Globus pallidus (tissue), 1 donor: ENCODE data around the gene GANAB.
A peak's percentile ranks its signal among the peaks of the same experiment; 100 is the strongest.
"Not testable (repeated sequence)": the region's sequence is repeated elsewhere in the genome, so short reads cannot be mapped to it uniquely, and the experiment has no call there.

Experiments used
- DNase-seq: peaks from one replicate; pipeline ENCODE4 v3.0.0-alpha.2; 2015; ENCODE audit warnings: low spot score

The GANAB gene

GRCh38 chr11:62621027-62621566, 25.3 kb downstream of the GANAB start:
- DNase-seq: no peak

- not testable (repeated sequence) for DNase-seq
Measured at GRCh38 chr11:62616957-62617356, 29.5 kb downstream of the GANAB start.

DNA sequence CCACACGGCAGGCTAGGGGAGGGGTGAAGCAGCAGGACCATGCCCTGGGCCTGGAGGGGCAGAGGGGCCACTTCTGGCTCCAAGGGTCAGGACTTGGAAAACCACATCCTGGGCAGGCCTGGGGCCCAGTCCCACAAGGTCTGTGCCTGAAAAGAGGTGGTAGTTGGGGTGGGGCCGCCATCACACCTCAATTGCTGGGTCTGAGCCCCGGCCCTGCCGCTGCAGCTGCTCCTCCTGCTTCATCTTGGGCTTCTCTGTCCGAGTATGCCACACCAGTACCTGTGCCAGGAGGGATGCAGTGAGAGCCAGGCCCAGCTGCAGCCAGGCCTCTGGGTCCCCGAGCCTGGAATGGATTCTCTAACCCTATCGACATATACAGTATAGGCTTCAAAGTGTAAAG, 30.9 kb downstream of the GANAB start:
- no peak for DNase-seq

GRCh38 chr11:62614275-62614674, 32.1 kb downstream of the GANAB start:
- no peak for DNase-seq

- no peak for DNase-seq
Measured at GRCh38 chr11:62613291-62613778, 33.1 kb downstream of the GANAB start.

DNA sequence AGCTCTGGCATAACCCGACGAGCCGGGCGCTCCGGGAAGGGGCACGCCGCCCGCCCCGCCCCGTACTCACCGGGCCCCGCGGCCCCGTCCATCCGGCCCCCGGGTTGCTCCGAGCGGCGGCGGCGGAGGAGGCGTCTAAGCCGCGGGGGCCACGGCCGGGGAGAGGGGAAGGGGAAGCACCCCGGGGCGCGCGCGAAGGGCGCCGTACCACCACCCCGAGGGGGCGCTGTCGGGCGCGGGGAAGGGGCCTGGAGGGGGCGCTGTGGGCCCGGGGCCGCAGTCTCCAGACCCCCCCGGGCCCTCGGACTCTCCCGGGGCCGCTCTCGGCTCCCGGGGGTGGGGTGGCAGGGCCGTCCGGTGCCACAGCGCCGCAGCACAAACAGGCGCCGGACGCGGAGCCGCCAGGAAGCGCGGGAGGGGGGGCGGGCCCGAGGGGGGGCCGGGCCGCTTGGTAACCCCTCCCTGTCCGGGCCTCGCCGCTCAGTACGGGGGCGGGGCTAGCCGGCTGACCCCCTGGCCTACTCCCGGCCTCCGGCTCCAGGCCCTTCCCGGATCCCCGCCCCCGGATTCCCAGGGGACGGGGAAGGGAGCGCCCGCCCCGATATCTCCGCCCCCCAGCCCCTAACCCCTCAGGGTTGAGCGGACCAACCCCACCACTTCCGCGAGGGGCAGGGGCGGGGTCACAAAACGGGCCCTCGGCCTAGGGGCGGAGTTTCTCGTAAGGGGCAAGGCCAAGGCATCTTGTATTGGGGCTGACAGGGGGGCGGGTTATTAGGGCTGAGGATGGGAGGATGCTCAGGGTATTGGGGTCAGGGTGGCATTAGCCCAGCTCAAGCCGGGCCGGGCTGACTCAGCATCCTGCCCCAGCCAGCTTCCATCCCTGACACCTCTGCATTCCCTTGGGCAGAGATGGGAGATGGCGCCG, 33.8 kb downstream of the GANAB start, which contains the start of the genes EML3 and ROM1:
Gene EML3 (minus strand): TSS at position 410 of the 925 bp plus-strand sequence. CDS start 318 bp downstream, at position 92.
Gene ROM1 (plus strand): TSS at position 892 of the 925 bp plus-strand sequence. CDS start 25 bp downstream, at position 917.
- peak; percentile 88 for DNase-seq

- DNase-seq: no peak
Measured at GRCh38 chr11:62611705-62612365, 34.6 kb downstream of the GANAB start.

- DNase-seq: no peak
Measured at GRCh38 chr11:62610814-62611704, 35.4 kb downstream of the GANAB start.

- DNase-seq: no peak
Measured at GRCh38 chr11:62610403-62610802, 36.0 kb downstream of the GANAB start.

DNA sequence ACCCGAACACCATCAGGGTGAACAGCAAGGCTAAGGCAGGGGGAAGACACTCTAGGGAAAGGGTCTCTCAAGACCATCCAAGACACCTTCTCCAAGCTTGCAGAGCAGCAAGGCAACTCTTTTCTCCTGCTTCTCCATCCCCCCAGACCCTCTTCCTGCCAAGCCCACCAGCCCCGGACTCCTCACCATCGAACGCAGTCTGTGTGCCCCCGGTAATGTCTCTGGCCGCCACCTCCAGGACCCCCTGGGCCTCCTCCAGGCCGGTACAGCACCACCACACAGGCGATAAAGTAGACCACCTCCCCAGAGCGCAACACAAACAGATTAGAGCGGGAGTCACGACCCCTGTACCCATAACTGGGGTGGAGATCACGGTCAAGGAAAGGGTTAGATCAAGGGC, 37.6 kb downstream of the GANAB start:
- no peak for DNase-seq

GRCh38 chr11:62607714-62608113, 38.7 kb downstream of the GANAB start:
- no peak for DNase-seq

GRCh38 chr11:62605902-62606301, 40.5 kb downstream of the GANAB start:
- DNase-seq: no peak

DNA sequence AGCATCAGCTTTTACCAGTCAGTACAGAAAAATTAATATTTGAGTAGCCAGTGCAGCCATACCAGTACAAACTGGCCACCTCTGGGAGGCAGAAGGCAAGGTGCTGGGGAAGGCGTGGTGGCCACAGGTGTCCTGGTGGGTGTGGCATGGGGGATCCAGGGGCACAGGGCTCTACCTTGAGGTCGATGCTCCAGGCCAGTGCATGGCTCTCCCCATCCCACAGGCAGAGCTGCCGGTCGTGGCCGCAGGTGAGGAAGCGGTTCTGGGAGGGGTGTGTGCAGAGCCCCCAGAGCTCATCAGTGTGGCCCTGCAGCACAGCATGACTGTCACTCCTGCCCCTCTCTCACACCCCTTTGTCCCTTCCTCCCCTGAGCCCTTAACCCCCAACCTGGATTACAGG, 40.9 kb downstream of the GANAB start:
- no peak for DNase-seq

DNA sequence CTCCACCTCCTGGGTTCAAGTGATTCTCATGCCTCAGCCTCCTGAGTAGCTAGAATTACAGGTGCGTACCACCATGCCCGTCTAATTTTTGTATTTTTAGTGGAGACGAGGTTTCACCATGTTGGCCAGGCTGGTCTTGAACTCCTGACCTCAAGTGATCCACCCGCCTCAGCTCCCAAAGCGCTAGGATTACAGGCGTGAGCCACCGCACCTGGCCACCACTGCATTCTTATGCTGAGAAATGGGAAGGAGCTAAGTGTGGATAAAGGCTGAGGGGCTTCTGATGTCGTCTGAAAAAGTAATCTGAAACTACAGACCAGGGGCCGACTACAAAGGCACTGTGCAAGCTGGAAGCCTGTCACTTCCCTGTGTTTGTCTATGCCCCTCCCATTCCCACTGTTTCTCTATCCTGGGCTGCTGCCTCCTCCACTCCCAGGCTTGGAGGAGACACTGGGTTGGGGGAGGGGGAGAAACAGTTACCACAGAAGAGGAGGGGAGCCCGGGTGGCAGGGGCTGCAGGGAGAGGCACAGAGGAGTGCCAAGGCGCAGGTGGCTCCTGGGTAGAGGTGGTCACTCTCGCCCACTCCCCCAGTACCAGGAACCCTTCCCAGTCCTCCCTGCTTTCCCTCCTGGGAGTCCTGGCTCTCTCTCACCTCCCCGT, 41.8 kb downstream of the GANAB start:
- DNase-seq: no peak

DNA sequence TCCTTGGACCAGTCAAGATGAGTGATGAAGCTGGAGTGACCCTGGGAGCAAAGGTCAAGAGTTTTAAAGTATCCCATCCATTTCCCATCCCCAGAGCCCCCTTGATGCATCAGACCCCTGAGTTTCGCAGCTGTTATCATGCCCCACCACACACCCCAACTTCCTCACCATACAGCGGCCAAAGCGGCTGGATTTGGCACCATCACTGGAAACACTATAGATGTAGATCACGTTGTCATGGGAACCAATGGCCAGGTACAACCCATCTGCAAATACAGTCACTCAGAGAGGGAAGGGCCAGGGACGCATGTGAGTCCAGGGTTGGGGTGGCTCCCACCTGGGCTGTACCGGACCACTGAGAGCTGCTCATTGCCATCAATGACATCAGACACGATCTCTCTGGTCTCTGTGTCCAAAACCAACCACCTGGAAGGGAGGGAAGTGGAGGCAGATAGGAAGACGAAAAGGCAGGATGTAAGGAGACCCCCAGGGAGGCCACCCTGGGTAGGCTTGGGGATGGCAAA, 42.6 kb downstream of the GANAB start:
- no peak for DNase-seq

DNA sequence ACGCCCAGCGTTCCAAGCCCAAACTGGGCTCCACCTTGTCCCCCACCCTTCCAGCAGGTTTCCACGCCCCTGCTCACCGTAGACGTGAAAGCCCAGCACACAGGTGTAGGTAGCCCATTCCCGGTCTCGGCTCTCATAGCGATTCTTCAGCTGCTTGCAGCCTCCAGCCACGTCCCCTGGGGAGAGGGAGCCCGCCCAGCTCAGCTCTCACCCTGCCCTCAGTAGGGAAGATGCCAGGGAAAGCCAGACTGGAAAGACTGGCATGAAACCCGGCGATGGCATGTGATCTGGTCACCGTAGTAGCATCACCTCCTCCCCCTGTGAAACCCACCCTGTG, 43.4 kb downstream of the GANAB start:
- no peak for DNase-seq

DNA sequence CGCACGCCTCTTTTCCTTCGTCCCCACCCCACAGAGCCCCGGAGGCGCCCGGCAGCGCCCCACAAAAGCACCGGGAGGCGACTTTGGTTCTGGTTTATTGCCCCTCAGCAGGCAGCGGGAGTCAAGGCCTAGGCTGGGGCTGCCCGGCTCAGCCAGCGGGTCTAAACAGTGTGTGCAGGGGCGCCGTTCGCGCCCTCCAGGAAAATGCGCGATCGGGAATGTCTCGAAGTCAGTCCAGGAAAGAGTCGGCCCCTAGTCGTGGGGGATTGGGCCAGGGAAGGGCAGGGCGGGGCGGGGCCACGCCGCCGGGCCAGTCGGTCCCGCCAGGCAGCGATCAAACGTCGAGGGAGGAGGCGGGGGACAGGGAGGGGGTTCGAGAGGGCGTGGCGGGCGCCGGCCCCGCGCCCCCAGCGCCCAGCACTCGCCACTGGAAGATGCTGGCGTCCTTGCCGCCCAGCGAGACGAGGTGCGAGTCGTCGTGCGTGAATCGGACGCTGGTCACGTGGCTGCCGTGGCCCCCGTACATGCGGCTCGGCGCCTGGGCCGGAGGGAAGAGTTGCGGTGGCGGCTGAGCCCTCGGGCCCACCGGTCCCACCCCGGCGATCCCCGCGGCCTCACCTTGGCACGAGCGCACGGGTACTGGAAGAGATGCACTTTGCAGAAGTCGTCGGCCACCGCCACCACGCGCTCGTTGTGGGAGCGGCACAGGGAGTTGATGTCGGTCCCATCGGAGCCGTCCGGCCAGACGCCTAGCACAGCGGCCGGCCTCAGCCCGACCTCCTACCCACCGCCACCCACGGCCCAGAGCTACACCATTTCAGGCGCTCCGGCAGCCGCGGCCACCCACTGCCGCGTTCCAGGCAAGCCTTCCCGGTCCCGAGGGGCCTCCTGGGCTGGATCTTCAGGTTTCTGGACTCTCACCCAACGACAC, 44.0 kb downstream of the GANAB start:
- DNase-seq: peak; percentile 83

- peak; percentile 97 for DNase-seq
Measured at GRCh38 chr11:62601372-62602140, 44.9 kb downstream of the GANAB start, which contains the start of gene MTA2. Gene MTA2, minus strand, starts transcription at chr11:62601865. Its CDS starts 415 bp downstream, at chr11:62601450.

GRCh38 chr11:62601122-62601371, 45.4 kb downstream of the GANAB start:
- no peak for DNase-seq
